Keratinocyte (primary cell): ENCODE measurements around the gene SERINC1. TPM values are rescaled to one million over a fixed set of nuclear protein-coding genes. Genes with fewer than 3 reads are reported as not detected.

Source experiments
- DNase-seq: peaks from one replicate; pipeline ENCODE4 v3.0.0-alpha.2; 2011; ENCODE audit warnings: low read depth, missing footprints, low spot score
- FAIRE-seq: peaks from 2 replicates; lab custom pipeline; 2011; peaks lifted over from hg19 to GRCh38; lab: Jason Lieb, UNC
- H2AFZ ChIP-seq: 2 replicates; pipeline ENCODE4 v1.6.0; 2012; ENCODE audit warnings: low read length, control low read depth, inconsistent platforms; ENCODE audit not compliant: control insufficient read depth
- H3K27ac ChIP-seq: 2 replicates; pipeline ENCODE4 v1.5.1; 2011; ENCODE audit warnings: low read length; ENCODE audit not compliant: control insufficient read depth, insufficient read depth
- H3K27me3 ChIP-seq: 3 replicates; pipeline ENCODE4 v1.6.0; 2011; ENCODE audit warnings: low read length; ENCODE audit not compliant: control insufficient read depth, insufficient read depth; ENCODE audit errors: extremely low read depth
- H3K36me3 ChIP-seq, 2 experiments: 2 replicates in 1 of 2; 3 replicates in 1 of 2; pipeline ENCODE4 v1.5.1; 2011; ENCODE audit warnings: low read length in 2 of 2, mild to moderate bottlenecking in 1 of 2; ENCODE audit not compliant: control insufficient read depth in 2 of 2, insufficient read depth in 2 of 2; ENCODE audit errors: extremely low read depth in 1 of 2
- H3K4me1 ChIP-seq: 3 replicates; pipeline ENCODE4 v1.5.1; 2011; ENCODE audit warnings: low read length; ENCODE audit not compliant: control insufficient read depth, insufficient read depth; ENCODE audit errors: extremely low read depth
- H3K4me2 ChIP-seq: 3 replicates; pipeline ENCODE4 v1.6.0; 2011; ENCODE audit warnings: low read depth, low read length; ENCODE audit not compliant: control insufficient read depth, insufficient read depth; ENCODE audit errors: extremely low read depth
- H3K4me3 ChIP-seq, 3 experiments: fragments of 200-600 bp in 1 of 3; sonication (generic) in 1 of 3; 2 replicates in 2 of 3; 3 replicates in 1 of 3; pipeline ENCODE4 v1.5.1; 2011 to 2016; ENCODE audit warnings: low read length in 3 of 3, mild to moderate bottlenecking in 3 of 3, control low read depth in 2 of 3, inconsistent platforms in 1 of 3, low read depth in 1 of 3, mixed read lengths in 1 of 3, mixed run types in 1 of 3, moderate library complexity in 1 of 3; ENCODE audit not compliant: control insufficient read depth in 2 of 3, insufficient read depth in 2 of 3; ENCODE audit errors: extremely low read depth in 1 of 3
- H3K79me2 ChIP-seq: 2 replicates; pipeline ENCODE4 v1.6.0; 2012; ENCODE audit warnings: low read length; ENCODE audit not compliant: control insufficient read depth, insufficient read depth
- H3K9ac ChIP-seq: 3 replicates; pipeline ENCODE4 v1.6.0; 2011; ENCODE audit warnings: low read length; ENCODE audit not compliant: control insufficient read depth, insufficient read depth; ENCODE audit errors: extremely low read depth
- H3K9me1 ChIP-seq: 3 replicates; pipeline ENCODE4 v1.6.0; 2011; ENCODE audit warnings: low read length; ENCODE audit not compliant: control insufficient read depth, insufficient read depth; ENCODE audit errors: extremely low read depth
- H3K9me3 ChIP-seq: 2 replicates; pipeline ENCODE4 v1.5.1; 2012; ENCODE audit warnings: low read depth, low read length; ENCODE audit not compliant: control insufficient read depth
- H4K20me1 ChIP-seq: 3 replicates; pipeline ENCODE4 v1.6.0; 2011; ENCODE audit warnings: low read length; ENCODE audit not compliant: control insufficient read depth, insufficient read depth; ENCODE audit errors: extremely low read depth
- EZH2 ChIP-seq: IDR thresholded peaks from one replicate; pipeline ENCODE4 v1.6.1; 2012; ENCODE audit warnings: inconsistent platforms, mild to moderate bottlenecking, low read length, moderate library complexity
- dilution Hi-C: fragments of 300-500 bp; cut with MboI; formaldehyde crosslinking; loops from one replicate; pipeline ENCODE4 v1.7.0; 2020; ENCODE audit warnings: low sequenced_read_pairs; ENCODE audit not compliant: extremely low pct_ligation_motif_present
- polyA plus RNA-seq, 5 experiments: library from polyadenylated mRNA; depleted of rRNA in 3 of 5; stranded (reverse) in 3 of 5; stranded (forward) in 1 of 5; unstranded in 1 of 5; fragments of >200 nt; gene quantifications; 1 replicate in 1 of 5; 2 replicates in 3 of 5; 3 replicates in 1 of 5; pipeline versions ENCODE4 v1.2.1 to v1.2.3, GENCODE V29; 2011 to 2012; ENCODE audit warnings: missing spikeins in 2 of 5, low read depth in 1 of 5, low replicate concordance in 1 of 5
- TF ChIP-seq, protein P1 (sequence below), 3 experiments: IDR thresholded peaks in 1 of 3; conservative IDR thresholded peaks in 1 of 3; optimal IDR thresholded peaks in 1 of 3; 2 replicates in 2 of 3; 3 replicates in 1 of 3; pipeline versions ENCODE3 to v1.5.1; 2011; ENCODE audit warnings: low read length in 3 of 3, mild to moderate bottlenecking in 3 of 3, moderate library complexity in 2 of 3, control low read depth in 1 of 3, inconsistent platforms in 1 of 3; ENCODE audit not compliant: insufficient read depth in 2 of 3; ENCODE audit errors: extremely low read depth in 1 of 3

SERINC1 gene
- polyA plus RNA-seq, 1 donor (not counting 4 experiments of a cell fraction or from before 2014, with no cell fraction given) = 116 TPM

- Histone ChIP-seq H3K79me2 (no peaks in the 10 kb centered on the region), H3K4me2 (no peak overlapping the region), H3K9me1 (no peaks in the 10 kb centered on the region), H3K27me3 (no peaks in the 10 kb centered on the region), H3K9me3 (no peaks in the 10 kb centered on the region), H3K4me1 (no peaks in the 10 kb centered on the region), H4K20me1 (no peaks in the 10 kb centered on the region), H3K36me3 (peaks cover 0 to 5% of the 10 kb centered on the region in 2 experiments), H2AFZ (no peak overlapping the region), H3K27ac (no peak overlapping the region), H3K9ac (no peak overlapping the region), H3K4me3 (no peak overlapping the region)
- TF ChIP-seq EZH2 = no peak
- dilution Hi-C loops = no loop called here
- no peak for FAIRE-seq
- no peak for DNase-seq
Measured at GRCh38 chr6:122438975-122439374, 32.6 kb downstream of the SERINC1 start.

DNA sequence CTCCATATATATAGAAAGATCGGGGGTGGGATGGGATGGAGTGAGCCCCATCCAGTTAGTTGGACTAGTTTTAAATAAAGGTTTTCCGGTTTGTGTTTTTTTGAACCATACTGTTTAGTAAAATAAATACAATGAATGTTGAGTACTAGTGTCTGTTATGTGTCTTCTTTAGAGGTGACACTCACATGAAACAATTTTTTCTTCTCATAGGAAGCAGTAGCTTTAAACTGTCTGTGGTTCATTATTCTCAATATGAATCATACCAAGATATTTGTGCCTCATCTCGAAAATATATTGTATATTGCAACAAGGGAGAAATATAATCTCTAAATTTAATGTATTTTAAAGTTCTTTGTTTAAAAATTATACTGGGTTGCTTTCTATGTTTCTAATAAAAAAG is 38.8 kb downstream of the SERINC1 start:
- H3K9ac ChIP-seq = no peak overlapping the region
- no peaks in the 10 kb centered on the region for H3K4me1 ChIP-seq
- FAIRE-seq (no peak), DNase-seq (no peak)
- H3K27me3 ChIP-seq = no peaks in the 10 kb centered on the region
- dilution Hi-C loops = no loop called here
- TF ChIP-seq, protein P1, sequence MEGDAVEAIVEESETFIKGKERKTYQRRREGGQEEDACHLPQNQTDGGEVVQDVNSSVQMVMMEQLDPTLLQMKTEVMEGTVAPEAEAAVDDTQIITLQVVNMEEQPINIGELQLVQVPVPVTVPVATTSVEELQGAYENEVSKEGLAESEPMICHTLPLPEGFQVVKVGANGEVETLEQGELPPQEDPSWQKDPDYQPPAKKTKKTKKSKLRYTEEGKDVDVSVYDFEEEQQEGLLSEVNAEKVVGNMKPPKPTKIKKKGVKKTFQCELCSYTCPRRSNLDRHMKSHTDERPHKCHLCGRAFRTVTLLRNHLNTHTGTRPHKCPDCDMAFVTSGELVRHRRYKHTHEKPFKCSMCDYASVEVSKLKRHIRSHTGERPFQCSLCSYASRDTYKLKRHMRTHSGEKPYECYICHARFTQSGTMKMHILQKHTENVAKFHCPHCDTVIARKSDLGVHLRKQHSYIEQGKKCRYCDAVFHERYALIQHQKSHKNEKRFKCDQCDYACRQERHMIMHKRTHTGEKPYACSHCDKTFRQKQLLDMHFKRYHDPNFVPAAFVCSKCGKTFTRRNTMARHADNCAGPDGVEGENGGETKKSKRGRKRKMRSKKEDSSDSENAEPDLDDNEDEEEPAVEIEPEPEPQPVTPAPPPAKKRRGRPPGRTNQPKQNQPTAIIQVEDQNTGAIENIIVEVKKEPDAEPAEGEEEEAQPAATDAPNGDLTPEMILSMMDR (optimal IDR thresholded peaks at IDR 0.05 in 1 of 3, IDR thresholded peaks at IDR 0.05 in 1 of 3, conservative IDR thresholded peaks at IDR 0.05 in 1 of 3; ENCODE audit: extremely low read depth in 1 of 3, insufficient read depth in 2 of 3, low read length in 3 of 3) = no peak
- no peak for TF ChIP-seq EZH2
- H4K20me1 ChIP-seq = no peaks in the 10 kb centered on the region
- no peaks in the 10 kb centered on the region for H3K9me1 ChIP-seq
- H2AFZ ChIP-seq = no peak overlapping the region
- H3K4me2 ChIP-seq = no peak overlapping the region
- H3K4me3 ChIP-seq = no peak overlapping the region
- no peaks in the 10 kb centered on the region for H3K9me3 ChIP-seq
- no peaks in the 10 kb centered on the region for H3K79me2 ChIP-seq
- no peaks in the 10 kb centered on the region for H3K36me3 ChIP-seq
- no peak overlapping the region for H3K27ac ChIP-seq

DNA sequence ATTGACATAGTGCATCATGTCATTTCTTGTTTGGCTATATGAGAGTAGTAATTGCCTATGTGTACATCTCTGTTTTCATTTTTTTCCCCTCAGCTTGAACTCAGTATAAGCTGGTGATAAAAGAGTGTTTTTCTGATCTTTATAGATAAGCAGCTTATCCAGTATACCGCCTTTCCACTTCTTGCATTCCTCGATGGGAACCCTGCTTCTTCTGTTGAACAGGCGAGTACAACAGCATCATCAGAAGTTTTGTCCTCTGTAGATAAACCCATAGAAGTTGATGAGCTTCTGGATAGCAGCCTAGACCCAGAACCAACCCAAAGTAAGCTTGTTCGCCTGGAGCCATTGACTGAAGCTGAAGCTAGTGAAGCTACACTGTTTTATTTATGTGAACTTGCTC is 39.8 kb downstream of the SERINC1 start:
- Histone ChIP-seq H2AFZ (no peak overlapping the region), H3K9me1 (no peaks in the 10 kb centered on the region), H3K9me3 (no peaks in the 10 kb centered on the region), H3K4me1 (no peaks in the 10 kb centered on the region), H3K27ac (no peak overlapping the region), H3K4me3 (no peak overlapping the region), H4K20me1 (no peaks in the 10 kb centered on the region), H3K36me3 (no peaks in the 10 kb centered on the region), H3K9ac (no peak overlapping the region), H3K4me2 (no peak overlapping the region), H3K27me3 (no peaks in the 10 kb centered on the region), H3K79me2 (no peaks in the 10 kb centered on the region)
- TF ChIP-seq, protein P1 (optimal IDR thresholded peaks at IDR 0.05 in 1 of 3, IDR thresholded peaks at IDR 0.05 in 1 of 3, conservative IDR thresholded peaks at IDR 0.05 in 1 of 3; ENCODE audit: extremely low read depth in 1 of 3, insufficient read depth in 2 of 3, low read length in 3 of 3) = no peak
- no peak for TF ChIP-seq EZH2
- DNase-seq = no peak
- dilution Hi-C loops = no loop called here
- FAIRE-seq = no peak
